OCI-M2 (cell line): Measurements from ENCODE around the gene MYMK.

Experiments used
- DNase-seq: peaks from one replicate; lab custom pipeline; 2025; ENCODE audit not compliant: unreplicated experiment; lab: John Stamatoyannopoulos, UW

Gene MYMK

GRCh38 chr9:133519693-133520092, 5.1 kb downstream of the MYMK start:
- no peak for DNase-seq

- no peak for DNase-seq
Observed at GRCh38 chr9:133518706-133519449, 5.9 kb downstream of the MYMK start.

- DNase-seq, result no peak
Observed at GRCh38 chr9:133518200-133518599, 6.6 kb downstream of the MYMK start.

- no peak for DNase-seq
Observed at GRCh38 chr9:133517711-133518110, 7.0 kb downstream of the MYMK start.

- no peak for DNase-seq
Observed at GRCh38 chr9:133516961-133517350, 7.8 kb downstream of the MYMK start.

- no peak for DNase-seq
Observed at GRCh38 chr9:133516256-133516960, 8.4 kb downstream of the MYMK start.

GRCh38 chr9:133515615-133516255, 9.0 kb downstream of the MYMK start:
- no peak for DNase-seq

GRCh38 chr9:133515240-133515610, 9.5 kb downstream of the MYMK start:
- no peak for DNase-seq

- no peak for DNase-seq
Observed at GRCh38 chr9:133514460-133515239, 10.1 kb downstream of the MYMK start.

- DNase-seq, result no peak
Observed at GRCh38 chr9:133513214-133514100, 11.3 kb downstream of the MYMK start.

- no peak for DNase-seq
Observed at GRCh38 chr9:133512253-133513213, 12.2 kb downstream of the MYMK start.

- DNase-seq, result no peak
Observed at GRCh38 chr9:133511607-133512006, 13.2 kb downstream of the MYMK start.

GRCh38 chr9:133510926-133511505, 13.7 kb downstream of the MYMK start:
- no peak for DNase-seq

- DNase-seq, result no peak
Observed at GRCh38 chr9:133509179-133510083, 15.3 kb downstream of the MYMK start.

GRCh38 chr9:133508046-133508445, 16.7 kb downstream of the MYMK start:
- DNase-seq, result no peak

GRCh38 chr9:133507246-133507965, 17.4 kb downstream of the MYMK start:
- no peak for DNase-seq

GRCh38 chr9:133506653-133507038, 18.1 kb downstream of the MYMK start:
- DNase-seq, result no peak
